Thyroid gland (tissue), 4 donors: ENCODE data around the gene CDC45. TPM values are rescaled to one million over a fixed set of nuclear protein-coding genes. Genes with fewer than 3 reads are reported as not detected.

Source experiments
- DNase-seq, 2 donors: peaks; one replicate each; pipeline ENCODE4 v3.0.0-alpha.2; 2019
- H3K27ac ChIP-seq, 3 donors: fragments of 200-600 bp; sonication (generic); 1 replicate in 2 of 3; 2 replicates in 1 of 3; pipeline ENCODE4 v1.5.1; 2016 to 2019; ENCODE audit warnings: mild to moderate bottlenecking in 1 of 3, moderate library complexity in 1 of 3
- H3K27me3 ChIP-seq: fragments of 200-600 bp; sonication (generic); one replicate; pipeline ENCODE4 v1.5.1; 2019
- H3K36me3 ChIP-seq, 2 donors: fragments of 200-600 bp; sonication (generic); one replicate each; pipeline ENCODE4 v1.5.1; 2016 to 2019
- H3K4me1 ChIP-seq, 2 donors: fragments of 200-600 bp; sonication (generic); one replicate each; pipeline ENCODE4 v1.5.1; 2017 to 2019
- H3K4me3 ChIP-seq, 3 donors: fragments of 200-600 bp; sonication (generic); replicated peaks in 1 of 3; 1 replicate in 2 of 3; 2 replicates in 1 of 3; pipeline ENCODE4 v1.5.1; 2016; ENCODE audit warnings: mild to moderate bottlenecking in 1 of 3
- H3K9me3 ChIP-seq: fragments of 200-600 bp; sonication (generic); one replicate; pipeline ENCODE4 v1.5.1; 2017
- POLR2A ChIP-seq, 2 donors: fragments of 450-650 bp; IDR thresholded peaks; one replicate each; pipeline ENCODE4 v1.6.1; 2017; ENCODE audit warnings: antibody characterized with exemption in 2 of 2, mild to moderate bottlenecking in 2 of 2, moderate library complexity in 1 of 2
- WGBS, 2 donors: methylation state at CpG; one replicate each; pipeline ENCODE4 v1.1.5; 2017; 5-methylcytosine and 5-hydroxymethylcytosine counted together
- intact Hi-C: fragments of 100-400 bp; cut with DNase I; formaldehyde crosslinking; loops from one replicate; pipeline ENCODE4 v1.15.1; 2023
- total RNA-seq, 4 donors: library from RNA; depleted of rRNA; stranded (reverse); fragments of >200 nt; gene quantifications; one replicate each; pipeline ENCODE4 v1.2.3, GENCODE V29; 2016
- TF ChIP-seq, protein P1 (sequence below), 6 experiments: fragments of 200-600 bp in 3 of 6; fragments of 450-650 bp in 3 of 6; sonication (generic) in 3 of 6; IDR thresholded peaks; one replicate each; pipeline ENCODE4 v1.5.1; 2016 to 2019; ENCODE audit warnings: antibody characterized with exemption in 6 of 6, mild to moderate bottlenecking in 2 of 6, inconsistent platforms in 1 of 6, moderate library complexity in 1 of 6

The CDC45 gene
- total RNA-seq, 4 donors from 2014 or later = 0.24 to 1.9 (median 1.7) TPM; not detected in 1

GRCh38 chr22:19568337-19569275, 88.9 kb downstream of the CDC45 start:
- Histone ChIP-seq H3K27me3 (no peaks in the 10 kb centered on the region), H3K4me3 (no peak overlapping the region), H3K36me3 (no peaks in the 10 kb centered on the region), H3K4me1 (peaks cover 0 to 22% of the 10 kb centered on the region in 2 donors), H3K9me3 (no peaks in the 10 kb centered on the region), H3K27ac (peak overlapping the region in 2 of 3 donors; percentile 15)
- intact Hi-C loops = no loop called here
- peak in 1 of 2 donors; percentile 22 for DNase-seq
- TF ChIP-seq POLR2A (IDR thresholded peaks at IDR 0.05) = no peak
- TF ChIP-seq, protein P1, sequence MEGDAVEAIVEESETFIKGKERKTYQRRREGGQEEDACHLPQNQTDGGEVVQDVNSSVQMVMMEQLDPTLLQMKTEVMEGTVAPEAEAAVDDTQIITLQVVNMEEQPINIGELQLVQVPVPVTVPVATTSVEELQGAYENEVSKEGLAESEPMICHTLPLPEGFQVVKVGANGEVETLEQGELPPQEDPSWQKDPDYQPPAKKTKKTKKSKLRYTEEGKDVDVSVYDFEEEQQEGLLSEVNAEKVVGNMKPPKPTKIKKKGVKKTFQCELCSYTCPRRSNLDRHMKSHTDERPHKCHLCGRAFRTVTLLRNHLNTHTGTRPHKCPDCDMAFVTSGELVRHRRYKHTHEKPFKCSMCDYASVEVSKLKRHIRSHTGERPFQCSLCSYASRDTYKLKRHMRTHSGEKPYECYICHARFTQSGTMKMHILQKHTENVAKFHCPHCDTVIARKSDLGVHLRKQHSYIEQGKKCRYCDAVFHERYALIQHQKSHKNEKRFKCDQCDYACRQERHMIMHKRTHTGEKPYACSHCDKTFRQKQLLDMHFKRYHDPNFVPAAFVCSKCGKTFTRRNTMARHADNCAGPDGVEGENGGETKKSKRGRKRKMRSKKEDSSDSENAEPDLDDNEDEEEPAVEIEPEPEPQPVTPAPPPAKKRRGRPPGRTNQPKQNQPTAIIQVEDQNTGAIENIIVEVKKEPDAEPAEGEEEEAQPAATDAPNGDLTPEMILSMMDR (IDR thresholded peaks at IDR 0.05) = no peak
- 73% methylated on average over 9 of the region's 9 CpGs for WGBS, 2 donors

DNA sequence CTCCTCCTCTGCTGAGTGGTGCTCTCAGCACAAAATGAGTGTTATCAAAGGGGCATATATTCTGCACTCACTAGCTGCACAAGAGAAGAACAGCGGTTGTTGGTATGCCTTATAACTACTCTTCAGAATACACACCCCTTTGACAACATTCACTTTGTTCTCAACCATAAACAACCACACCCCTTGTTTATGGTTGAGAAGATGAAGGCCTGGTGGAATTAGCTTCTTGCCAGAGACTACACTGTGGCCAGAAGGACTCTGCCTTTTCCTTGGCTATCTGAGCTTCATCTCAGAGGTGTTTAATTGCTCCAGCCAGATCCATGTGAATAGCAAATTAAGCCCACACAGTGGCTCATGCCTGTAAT, 89.5 kb downstream of the CDC45 start:
- peak overlapping the region in 1 of 3 donors; percentile 15 for H3K27ac ChIP-seq
- 21 to 38% methylated on average over 1 of the region's 1 CpG for WGBS, 2 donors
- intact Hi-C loops = no loop called here
- peaks cover 0 to 22% of the 10 kb centered on the region in 2 donors for H3K4me1 ChIP-seq
- no peaks in the 10 kb centered on the region for H3K36me3 ChIP-seq
- H3K9me3 ChIP-seq = no peaks in the 10 kb centered on the region
- no peak for TF ChIP-seq POLR2A (IDR thresholded peaks at IDR 0.05)
- TF ChIP-seq, protein P1 (IDR thresholded peaks at IDR 0.05) = no peak
- no peaks in the 10 kb centered on the region for H3K27me3 ChIP-seq
- no peak for DNase-seq
- H3K4me3 ChIP-seq = no peak overlapping the region

- Histone ChIP-seq H3K4me3 (no peak overlapping the region), H3K9me3 (no peaks in the 10 kb centered on the region), H3K27ac (no peak overlapping the region), H3K4me1 (peaks cover 0 to 22% of the 10 kb centered on the region in 2 donors), H3K27me3 (no peaks in the 10 kb centered on the region), H3K36me3 (no peaks in the 10 kb centered on the region)
- no peak for DNase-seq
- WGBS, 2 donors = 89 to 91% methylated on average over 2 of the region's 2 CpGs
- TF ChIP-seq, protein P1 (IDR thresholded peaks at IDR 0.05) = no peak
- no peak for TF ChIP-seq POLR2A (IDR thresholded peaks at IDR 0.05)
- intact Hi-C loops = no loop called here
Measured at GRCh38 chr22:19569976-19570375, 90.3 kb downstream of the CDC45 start.

Other genes starting within 250 kb of the CDC45 start
- 10 to 100 TPM in 3 of 4 donors, 1 to 10 TPM in 1; 8.5 to 19.2 (median 12.8) TPM for gene CLTCL1, start 188.2 kb upstream of the CDC45 start, total RNA-seq
- 100 to 1,000 TPM in 2 of 4 donors, 10 to 100 TPM in 2; 63.8 to 139 (median 107) TPM for gene HIRA, start 48.2 kb upstream of the CDC45 start, total RNA-seq
- 10 to 100 TPM; 37.5 to 69.3 (median 48.7) TPM for gene MRPL40, start 47.4 kb upstream of the CDC45 start, total RNA-seq
- 10 to 100 TPM; 66.9 to 90.0 (median 83.1) TPM for gene C22orf39, start 32.2 kb upstream of the CDC45 start, total RNA-seq
- 10 to 100 TPM; 29.3 to 52.7 (median 44.2) TPM for gene UFD1, start 727 bp upstream of the CDC45 start, total RNA-seq
- 100 to 1,000 TPM in 2 of 4 donors, 10 to 100 TPM in 2; 71.8 to 303 (median 131) TPM for gene CLDN5, start 44.5 kb downstream of the CDC45 start, total RNA-seq
- gene SEPTIN5, start 234.6 kb downstream of the CDC45 start, total RNA-seq = 100 to 1,000 TPM in 1 of 4 donors, 10 to 100 TPM in 3; 14.0 to 124 (median 27.3) TPM
- gene GP1BB, start 243.6 kb downstream of the CDC45 start, total RNA-seq = 1 to 10 TPM; 1.5 to 6.6 (median 3.1) TPM